Measurements from ENCODE around the gene RAX2. TPM values are rescaled to one million over a fixed set of nuclear protein-coding genes. Genes with fewer than 3 reads are reported as not detected.
A peak's percentile ranks its signal among the peaks of the same experiment; 100 is the strongest.

The RAX2 gene
- total and polyA plus RNA-seq, 2 of the 13 experiments (the other 11 are each of a cell fraction or from before 2014, with no cell fraction given), result not detected

DNA sequence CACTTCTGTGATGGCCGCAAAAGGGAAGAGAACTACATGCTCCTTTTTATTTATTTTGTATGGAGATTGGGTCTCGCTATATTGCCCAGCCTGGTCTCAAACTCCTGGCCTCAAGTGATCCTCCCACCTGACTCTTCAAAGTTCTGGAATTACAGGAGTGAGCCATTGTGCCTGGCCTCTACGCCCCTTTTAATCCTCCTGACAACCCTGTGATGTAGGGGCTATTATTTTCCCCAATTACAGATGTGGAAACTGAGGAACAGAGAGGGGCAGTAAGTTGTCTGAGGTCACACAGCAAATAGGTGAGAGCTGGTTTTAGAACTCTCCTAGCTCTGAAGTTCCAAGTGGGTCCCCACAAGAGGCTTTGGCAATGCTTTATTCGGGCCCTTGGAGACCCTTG is 52.2 kb downstream of the RAX2 start (continued):
- TF ChIP-seq ZNF629 (CRISPR knock-in tag; conservative IDR thresholded peaks at IDR 0.05) (0 out of 2 replicates have a peak, but pooled peaks have one; percentile 11), TP53 (CRISPR knock-in tag; conservative IDR thresholded peaks at IDR 0.05) (no peak)

Small RNAs within 50 kb of the gene (small RNA-seq; reads per million reads assigned to genes)
- 0 reads per million in 3 experiments for gene AC005777.1 (ENCODE audit: insufficient read depth in 2 of 3, insufficient read length in 3 of 3, low read depth in 2 of 3, low replicate concordance in 1 of 3)

Other genes with a start within 250 kb of the RAX2 start
- gene TEKTIP1, start 233.1 kb downstream of the RAX2 start, total RNA-seq (2016; rRNA removed; fragmentation: Illumina TruSeq; extraction: Trizol), result not detected in 2 replicates
- gene TEKTIP1, start 233.1 kb downstream of the RAX2 start, polyA plus RNA-seq (2011; rRNA removed), result not detected in 2 replicates
- gene MFSD12, start 214.6 kb downstream of the RAX2 start, total RNA-seq (2016; rRNA removed; fragmentation: Illumina TruSeq; extraction: Trizol), result 14.0 and 29.1 TPM in 2 replicates
- 27.2 and 37.0 TPM in 2 replicates for gene MFSD12, start 214.6 kb downstream of the RAX2 start, polyA plus RNA-seq (2011; rRNA removed)
- 23.0 and 29.2 TPM in 2 replicates for gene HMG20B, start 199.3 kb downstream of the RAX2 start, total RNA-seq (2016; rRNA removed; fragmentation: Illumina TruSeq; extraction: Trizol)
- gene HMG20B, start 199.3 kb downstream of the RAX2 start, polyA plus RNA-seq (2011; rRNA removed), result 23.9 and 24.8 TPM in 2 replicates
- not detected in 2 replicates for gene GIPC3, start 186.8 kb downstream of the RAX2 start, total RNA-seq (2016; rRNA removed; fragmentation: Illumina TruSeq; extraction: Trizol)
- 0.05 and 0.08 TPM in 2 replicates for gene GIPC3, start 186.8 kb downstream of the RAX2 start, polyA plus RNA-seq (2011; rRNA removed)
- gene TBXA2R, start 165.4 kb downstream of the RAX2 start, total RNA-seq (2016; rRNA removed; fragmentation: Illumina TruSeq; extraction: Trizol), result not detected in 2 replicates
- 0.05 and 0.09 TPM in 2 replicates for gene TBXA2R, start 165.4 kb downstream of the RAX2 start, polyA plus RNA-seq (2011; rRNA removed)
- gene CACTIN, start 145.4 kb downstream of the RAX2 start, total RNA-seq (2016; rRNA removed; fragmentation: Illumina TruSeq; extraction: Trizol), result 11.1 and 16.6 TPM in 2 replicates
- gene CACTIN, start 145.4 kb downstream of the RAX2 start, polyA plus RNA-seq (2011; rRNA removed), result 10.0 and 11.5 TPM in 2 replicates
- 4.3 and 5.2 TPM in 2 replicates for gene PIP5K1C, start 71.8 kb downstream of the RAX2 start, total RNA-seq (2016; rRNA removed; fragmentation: Illumina TruSeq; extraction: Trizol)
- 3.6 and 4.8 TPM in 2 replicates for gene PIP5K1C, start 71.8 kb downstream of the RAX2 start, polyA plus RNA-seq (2011; rRNA removed)
- gene TJP3, start 63.8 kb downstream of the RAX2 start, total RNA-seq (2016; rRNA removed; fragmentation: Illumina TruSeq; extraction: Trizol), result 20.6 and 21.5 TPM in 2 replicates
- 2.3 and 3.3 TPM in 2 replicates for gene TJP3, start 63.8 kb downstream of the RAX2 start, polyA plus RNA-seq (2011; rRNA removed)
- gene APBA3, start 10.5 kb downstream of the RAX2 start, total RNA-seq (2016; rRNA removed; fragmentation: Illumina TruSeq; extraction: Trizol), result 12.9 and 14.3 TPM in 2 replicates
- 14.2 and 18.7 TPM in 2 replicates for gene APBA3, start 10.5 kb downstream of the RAX2 start, polyA plus RNA-seq (2011; rRNA removed)
- gene MRPL54, start 9.5 kb downstream of the RAX2 start, total RNA-seq (2016; rRNA removed; fragmentation: Illumina TruSeq; extraction: Trizol), result 66.9 and 85.6 TPM in 2 replicates
- gene MRPL54, start 9.5 kb downstream of the RAX2 start, polyA plus RNA-seq (2011; rRNA removed), result 36.8 and 37.2 TPM in 2 replicates
- not detected in 2 replicates for gene MATK, start 14.2 kb upstream of the RAX2 start, total RNA-seq (2016; rRNA removed; fragmentation: Illumina TruSeq; extraction: Trizol)
- 0.09 TPM in 2 replicates for gene MATK, start 14.2 kb upstream of the RAX2 start, polyA plus RNA-seq (2011; rRNA removed)
- gene ZFR2, start 96.8 kb upstream of the RAX2 start, total RNA-seq (2016; rRNA removed; fragmentation: Illumina TruSeq; extraction: Trizol), result 0.69 and 1.00 TPM in 2 replicates
- 0.37 and 0.50 TPM in 2 replicates for gene ZFR2, start 96.8 kb upstream of the RAX2 start, polyA plus RNA-seq (2011; rRNA removed)
- gene ATCAY, start 108.5 kb upstream of the RAX2 start, total RNA-seq (2016; rRNA removed; fragmentation: Illumina TruSeq; extraction: Trizol), result not detected in 2 replicates
- not detected in 2 replicates for gene ATCAY, start 108.5 kb upstream of the RAX2 start, polyA plus RNA-seq (2011; rRNA removed)
- not detected in 2 replicates for gene NMRK2, start 160.8 kb upstream of the RAX2 start, total RNA-seq (2016; rRNA removed; fragmentation: Illumina TruSeq; extraction: Trizol)
- gene NMRK2, start 160.8 kb upstream of the RAX2 start, polyA plus RNA-seq (2011; rRNA removed), result not detected in 2 replicates
- gene DAPK3, start 198.9 kb upstream of the RAX2 start, total RNA-seq (2016; rRNA removed; fragmentation: Illumina TruSeq; extraction: Trizol), result 22.0 and 30.5 TPM in 2 replicates
- gene DAPK3, start 198.9 kb upstream of the RAX2 start, polyA plus RNA-seq (2011; rRNA removed), result 37.3 and 51.9 TPM in 2 replicates
- gene EEF2, start 213.2 kb upstream of the RAX2 start, total RNA-seq (2016; rRNA removed; fragmentation: Illumina TruSeq; extraction: Trizol), result 1,722 and 1,777 TPM in 2 replicates
- gene EEF2, start 213.2 kb upstream of the RAX2 start, polyA plus RNA-seq (2011; rRNA removed), result 1,441 and 1,465 TPM in 2 replicates
- 20.1 and 22.4 TPM in 2 replicates for gene PIAS4, start 235.5 kb upstream of the RAX2 start, total RNA-seq (2016; rRNA removed; fragmentation: Illumina TruSeq; extraction: Trizol)
- 8.7 and 9.0 TPM in 2 replicates for gene PIAS4, start 235.5 kb upstream of the RAX2 start, polyA plus RNA-seq (2011; rRNA removed)